Esophagus squamous epithelium (tissue), 5 donors: ENCODE results near the gene APOLD1. TPM values are rescaled to one million over a fixed set of nuclear protein-coding genes. Genes with fewer than 3 reads are reported as not detected.

Source experiments
- DNase-seq: peaks from one replicate; lab custom pipeline; 2025; lab: John Stamatoyannopoulos, UW
- H3K27ac ChIP-seq, 4 donors: fragments of 200-600 bp; sonication (generic); one replicate each; pipeline ENCODE4 v1.5.1; 2016 to 2019; ENCODE audit warnings: mild to moderate bottlenecking in 1 of 4
- H3K27me3 ChIP-seq, 4 donors: fragments of 200-600 bp; sonication (generic); 1 replicate in 3 of 4; 2 replicates in 1 of 4; pipeline versions ENCODE4 v1.5.1 to v1.6.0; 2017 to 2021; ENCODE audit warnings: antibody characterized with exemption in 1 of 4
- H3K36me3 ChIP-seq, 3 donors: fragments of 200-600 bp; sonication (generic); one replicate each; pipeline ENCODE4 v1.5.1; 2016 to 2019
- H3K4me1 ChIP-seq, 3 donors: fragments of 200-600 bp; sonication (generic); one replicate each; pipeline ENCODE4 v1.5.1; 2017 to 2019
- H3K4me3 ChIP-seq, 4 donors: fragments of 200-600 bp; sonication (generic); 1 replicate in 3 of 4; 2 replicates in 1 of 4; pipeline ENCODE4 v1.5.1; 2016 to 2019; ENCODE audit warnings: mild to moderate bottlenecking in 2 of 4, moderate library complexity in 1 of 4
- H3K9me3 ChIP-seq, 3 donors: fragments of 200-600 bp; sonication (generic); one replicate each; pipeline ENCODE4 v1.5.1; 2016 to 2019
- POLR2A ChIP-seq, 4 donors: fragments of 450-650 bp; IDR thresholded peaks; one replicate each; pipeline ENCODE4 v1.6.1; 2017; ENCODE audit warnings: antibody characterized with exemption in 4 of 4, mild to moderate bottlenecking in 4 of 4, moderate library complexity in 3 of 4
- WGBS, 2 donors: methylation state at CpG; one replicate each; pipeline ENCODE4 v1.1.5; 2018; 5-methylcytosine and 5-hydroxymethylcytosine counted together
- intact Hi-C: fragments of 100-400 bp; cut with DNase I; formaldehyde crosslinking; loops from one replicate; pipeline ENCODE4 v1.15.0; 2022
- total RNA-seq, 4 donors: library from RNA; depleted of rRNA; stranded (reverse); fragments of >200 nt; gene quantifications; one replicate each; pipeline ENCODE4 v1.1.0, GENCODE V29; 2016
- TF ChIP-seq, protein P1 (sequence below), 6 experiments: fragments of 450-650 bp in 4 of 6; fragments of 200-600 bp in 2 of 6; sonication (generic) in 2 of 6; IDR thresholded peaks; one replicate each; pipeline ENCODE4 v1.5.1; 2016 to 2019; ENCODE audit warnings: antibody characterized with exemption in 6 of 6, mild to moderate bottlenecking in 4 of 6, moderate library complexity in 4 of 6
- donor health status: DM: yes; HTN: yes; CAD: no.

The APOLD1 gene
- total RNA-seq, 4 donors from 2014 or later: 2.5 to 14.1 (median 6.8) TPM

DNA sequence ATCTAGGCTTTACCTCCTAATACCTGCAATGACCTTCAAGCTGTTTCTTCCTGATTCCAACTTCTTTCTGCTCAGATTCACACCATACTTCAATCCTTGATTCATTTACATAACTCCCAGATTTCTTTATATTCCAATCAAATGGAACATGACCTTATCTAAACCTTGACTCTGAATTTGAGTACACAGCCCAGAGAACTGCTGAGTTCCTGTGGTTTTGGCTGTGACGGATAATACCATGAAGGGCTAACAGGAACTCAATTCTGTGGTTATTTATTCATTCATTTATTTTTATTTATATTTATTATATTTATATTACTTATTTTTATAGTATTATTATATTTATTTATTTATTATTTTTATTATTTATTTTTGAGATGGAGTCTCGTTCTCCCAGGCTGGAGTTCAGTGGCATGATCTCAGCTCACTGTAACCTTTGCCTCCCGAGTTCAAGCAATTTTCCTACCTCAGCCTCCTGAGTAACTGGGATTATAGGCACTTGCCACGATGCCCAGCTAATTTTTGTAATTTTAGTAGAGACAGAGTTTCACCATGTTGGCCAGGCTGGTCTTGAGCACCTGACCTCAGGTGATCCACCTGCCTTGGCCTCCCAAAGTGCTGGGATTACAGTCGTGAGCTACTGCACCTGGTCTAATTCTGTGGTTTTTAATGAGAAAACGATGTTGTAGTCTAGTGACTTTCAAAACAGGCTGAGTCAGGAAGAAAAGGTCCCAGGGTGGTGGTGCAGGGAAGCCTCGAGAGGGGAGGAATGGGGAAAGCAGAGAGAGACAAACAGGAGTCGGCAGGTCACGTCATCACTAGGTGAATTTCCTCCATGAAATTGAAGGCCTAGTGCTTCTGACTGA, 11.7 kb downstream of the APOLD1 start:
- H3K4me3 ChIP-seq: no peak overlapping the region
- intact Hi-C loops: loop anchor here (10.0 kb wide), 1 partner anchor 418 kb away; no protein-coding TSS in a partner anchor
- no peak for TF ChIP-seq POLR2A (IDR thresholded peaks at IDR 0.05)
- TF ChIP-seq, protein P1, sequence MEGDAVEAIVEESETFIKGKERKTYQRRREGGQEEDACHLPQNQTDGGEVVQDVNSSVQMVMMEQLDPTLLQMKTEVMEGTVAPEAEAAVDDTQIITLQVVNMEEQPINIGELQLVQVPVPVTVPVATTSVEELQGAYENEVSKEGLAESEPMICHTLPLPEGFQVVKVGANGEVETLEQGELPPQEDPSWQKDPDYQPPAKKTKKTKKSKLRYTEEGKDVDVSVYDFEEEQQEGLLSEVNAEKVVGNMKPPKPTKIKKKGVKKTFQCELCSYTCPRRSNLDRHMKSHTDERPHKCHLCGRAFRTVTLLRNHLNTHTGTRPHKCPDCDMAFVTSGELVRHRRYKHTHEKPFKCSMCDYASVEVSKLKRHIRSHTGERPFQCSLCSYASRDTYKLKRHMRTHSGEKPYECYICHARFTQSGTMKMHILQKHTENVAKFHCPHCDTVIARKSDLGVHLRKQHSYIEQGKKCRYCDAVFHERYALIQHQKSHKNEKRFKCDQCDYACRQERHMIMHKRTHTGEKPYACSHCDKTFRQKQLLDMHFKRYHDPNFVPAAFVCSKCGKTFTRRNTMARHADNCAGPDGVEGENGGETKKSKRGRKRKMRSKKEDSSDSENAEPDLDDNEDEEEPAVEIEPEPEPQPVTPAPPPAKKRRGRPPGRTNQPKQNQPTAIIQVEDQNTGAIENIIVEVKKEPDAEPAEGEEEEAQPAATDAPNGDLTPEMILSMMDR (IDR thresholded peaks at IDR 0.05): no peak
- peak overlapping the region in 1 of 4 donors; percentile 34 for H3K27ac ChIP-seq
- H3K27me3 ChIP-seq: no peaks in the 10 kb centered on the region
- no peak for DNase-seq
- H3K4me1 ChIP-seq: peaks cover 0 to 37% (median 5%) of the 10 kb centered on the region in 3 donors
- no peaks in the 10 kb centered on the region for H3K9me3 ChIP-seq
- H3K36me3 ChIP-seq: no peaks in the 10 kb centered on the region
- whole genome bisulfite sequencing, 2 donors: 86 to 87% methylated on average over 8 to 9 of the region's 9 CpGs

DNA sequence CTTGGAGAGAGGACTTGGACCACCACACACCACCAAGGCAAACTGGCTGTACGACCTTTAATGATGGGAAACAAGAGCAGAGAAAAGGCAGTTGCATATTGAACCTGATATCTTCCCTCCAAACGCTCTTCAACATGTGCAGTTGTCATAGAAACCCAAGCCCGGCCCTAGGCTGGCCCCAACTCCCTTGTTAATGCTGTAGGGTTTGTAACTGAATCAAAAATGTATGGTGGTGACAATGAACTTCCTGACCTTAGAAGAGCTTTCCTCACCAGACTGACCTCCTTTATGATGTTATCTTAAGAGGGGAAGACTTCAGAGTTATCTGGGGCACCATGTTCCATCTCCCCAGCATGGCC, 12.3 kb downstream of the APOLD1 start:
- no peak for DNase-seq
- H3K4me1 ChIP-seq: peaks cover 0 to 37% (median 5%) of the 10 kb centered on the region in 3 donors
- 79 to 92% methylated on average over 3 of the region's 3 CpGs for whole genome bisulfite sequencing, 2 donors
- H3K27ac ChIP-seq: no peak overlapping the region
- H3K9me3 ChIP-seq: no peaks in the 10 kb centered on the region
- no peaks in the 10 kb centered on the region for H3K27me3 ChIP-seq
- no peaks in the 10 kb centered on the region for H3K36me3 ChIP-seq
- intact Hi-C loops: loop anchor here (10.0 kb wide), 1 partner anchor 417 kb away; no protein-coding TSS in a partner anchor
- H3K4me3 ChIP-seq: no peak overlapping the region
- TF ChIP-seq, protein P1 (IDR thresholded peaks at IDR 0.05): no peak

DNA sequence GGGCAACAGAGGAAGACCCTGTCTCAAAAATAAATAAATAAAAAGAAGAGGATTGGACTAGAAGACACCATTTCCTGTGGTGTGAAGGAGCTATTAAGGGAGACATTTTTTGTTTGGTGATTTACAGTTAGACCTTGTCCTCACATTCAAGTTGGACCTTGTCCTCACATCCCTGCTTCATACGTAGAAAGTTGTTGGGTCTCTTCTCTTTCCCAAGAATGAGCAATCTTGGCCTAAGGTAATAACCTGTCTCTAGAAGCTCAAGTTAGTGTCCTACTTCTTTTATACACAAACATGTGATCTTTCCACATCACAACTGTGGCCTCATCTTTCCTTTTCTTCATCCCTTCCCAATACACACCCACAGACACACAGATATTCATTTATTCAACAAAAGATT, 13.0 kb downstream of the APOLD1 start:
- TF ChIP-seq, protein P1 (IDR thresholded peaks at IDR 0.05): no peak
- no peak for TF ChIP-seq POLR2A (IDR thresholded peaks at IDR 0.05)
- 52 to 63% methylated on average over 1 of the region's 1 CpG for WGBS, 2 donors

DNA sequence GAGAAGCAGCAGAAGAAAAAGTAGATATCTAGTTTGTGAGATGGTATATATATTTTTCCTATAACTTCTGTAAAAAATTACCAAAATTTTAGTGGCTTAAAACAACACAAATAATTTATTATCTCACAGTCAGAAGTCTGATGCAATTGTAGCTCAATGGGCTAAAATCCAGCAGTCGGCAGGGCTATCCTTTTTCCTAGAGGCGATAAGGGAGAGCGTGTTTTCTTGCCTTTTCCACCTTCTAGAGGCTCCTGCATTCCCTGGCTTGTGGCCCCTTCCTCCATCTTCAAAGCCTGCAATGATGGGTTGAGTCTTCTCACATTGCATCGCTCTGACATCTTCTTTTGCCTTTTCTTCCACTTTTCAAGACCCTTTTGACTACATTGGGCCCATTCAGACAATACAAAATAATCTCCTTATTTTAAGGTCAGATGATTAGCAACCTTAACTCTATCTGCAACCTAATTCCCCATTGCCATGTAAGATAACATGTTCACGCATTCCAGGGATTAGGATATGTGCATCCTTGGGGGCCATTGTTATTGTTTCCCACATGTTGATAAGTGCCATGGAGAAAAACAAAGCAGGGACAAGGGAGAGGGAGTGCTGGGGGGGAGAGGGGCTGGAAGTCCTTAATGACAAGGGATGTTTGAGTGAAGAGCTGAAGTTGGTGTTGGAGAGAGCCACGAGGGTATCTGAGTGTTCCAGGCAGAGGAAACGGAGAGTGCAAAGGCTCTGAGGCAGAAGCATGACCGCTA, 13.9 kb downstream of the APOLD1 start:
- H3K4me1 ChIP-seq: peaks cover 4 to 47% (median 18%) of the 10 kb centered on the region in 3 donors
- H3K4me3 ChIP-seq: no peak overlapping the region
- WGBS, 2 donors: 82 to 86% methylated on average over 8 of the region's 8 CpGs
- H3K9me3 ChIP-seq: no peaks in the 10 kb centered on the region
- no peak for DNase-seq
- H3K27me3 ChIP-seq: no peaks in the 10 kb centered on the region
- no peak for TF ChIP-seq POLR2A (IDR thresholded peaks at IDR 0.05)
- TF ChIP-seq, protein P1 (IDR thresholded peaks at IDR 0.05): no peak
- no peaks in the 10 kb centered on the region for H3K36me3 ChIP-seq
- peak overlapping the region in 1 of 4 donors; percentile 79 for H3K27ac ChIP-seq
- intact Hi-C loops: loop anchor here (10.0 kb wide), 1 partner anchor 415 kb away; no protein-coding TSS in a partner anchor

More for the DNA sequence above, 13.0 kb downstream of the APOLD1 start:
- H3K36me3 ChIP-seq: no peaks in the 10 kb centered on the region
- peaks cover 4 to 44% (median 11%) of the 10 kb centered on the region in 3 donors for H3K4me1 ChIP-seq
- H3K27ac ChIP-seq: no peak overlapping the region
- intact Hi-C loops: loop anchor here (10.0 kb wide), 1 partner anchor 416 kb away; no protein-coding TSS in a partner anchor
- DNase-seq: no peak
- no peak overlapping the region for H3K4me3 ChIP-seq
- H3K27me3 ChIP-seq: no peaks in the 10 kb centered on the region
- H3K9me3 ChIP-seq: no peaks in the 10 kb centered on the region
